Endothelial cell (in vitro differentiated cells): ENCODE results near the gene ALDH5A1. TPM values are rescaled to one million over a fixed set of nuclear protein-coding genes. Genes with fewer than 3 reads are reported as not detected.

Experiments used
- DNase-seq: peaks from one replicate; pipeline ENCODE4 v3.0.0; 2021; ENCODE audit warnings: low spot score
- H3K27ac Mint-ChIP-seq: one replicate; pipeline ENCODE4 v1.8.0; 2021; ENCODE audit warnings: mixed read lengths, inconsistent platforms; ENCODE audit not compliant: unreplicated experiment
- H3K27me3 Mint-ChIP-seq: one replicate; pipeline ENCODE4 v1.8.0; 2021; ENCODE audit warnings: mild to moderate bottlenecking, moderate library complexity, mixed read lengths, inconsistent platforms; ENCODE audit not compliant: unreplicated experiment
- H3K36me3 Mint-ChIP-seq: one replicate; pipeline ENCODE4 v1.8.0; 2021; ENCODE audit warnings: mild to moderate bottlenecking, low read depth, mixed read lengths, inconsistent platforms; ENCODE audit not compliant: unreplicated experiment
- H3K4me1 Mint-ChIP-seq: one replicate; pipeline ENCODE4 v1.8.0; 2021; ENCODE audit warnings: mild to moderate bottlenecking, mixed read lengths, inconsistent platforms; ENCODE audit not compliant: unreplicated experiment
- H3K4me3 Mint-ChIP-seq: one replicate; pipeline ENCODE4 v1.8.0; 2021; ENCODE audit warnings: mild to moderate bottlenecking, mixed read lengths, inconsistent platforms; ENCODE audit not compliant: unreplicated experiment
- H3K9me3 Mint-ChIP-seq: one replicate; pipeline ENCODE4 v1.8.0; 2021; ENCODE audit warnings: mixed read lengths, inconsistent platforms; ENCODE audit not compliant: unreplicated experiment
- total RNA-seq: library from RNA; stranded (reverse); fragmentation: NEBNext Ultra II Directional; extraction: Animal tissue kit (Norgen Biotek cat#: 25700); gene quantifications from one replicate; pipeline ENCODE4 v1.2.1, GENCODE V29; 2021; ENCODE audit not compliant: unreplicated experiment
- TF ChIP-seq, protein P1 (sequence below): fragments of 200-600 bp; sonication (generic); IDR thresholded peaks from one replicate; pipeline ENCODE4 v1.5.0; 2021; ENCODE audit warnings: antibody characterized with exemption; ENCODE audit not compliant: unreplicated experiment

The ALDH5A1 gene
- total RNA-seq, 1 donor from 2014 or later, result 7.2 TPM

DNA sequence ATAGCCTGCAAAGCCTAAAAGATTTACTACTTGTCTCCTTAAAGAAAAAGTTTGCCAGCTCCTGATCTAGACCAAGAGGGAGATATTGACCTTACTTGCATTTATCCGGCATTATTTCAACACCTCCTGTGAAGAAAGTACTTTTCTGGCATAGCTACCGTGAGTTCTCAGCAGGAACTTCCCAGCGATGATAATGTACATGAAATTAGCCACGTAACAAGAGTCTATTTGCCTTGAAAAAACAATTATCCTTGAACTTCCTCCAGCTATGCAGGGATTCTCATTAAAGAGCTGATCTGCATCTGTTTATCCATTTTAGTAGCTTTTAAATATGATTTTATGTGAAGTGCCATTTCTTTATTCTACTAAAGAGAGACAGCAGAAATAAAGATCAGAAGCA is 41.7 kb downstream of the ALDH5A1 start:
- Mint-ChIP-seq H3K9me3 (no peaks in the 10 kb centered on the region), H3K4me3 (no peak overlapping the region), H3K27ac (no peak overlapping the region), H3K27me3 (no peaks in the 10 kb centered on the region), H3K36me3 (no peaks in the 10 kb centered on the region), H3K4me1 (no peaks in the 10 kb centered on the region)
- TF ChIP-seq, protein P1, sequence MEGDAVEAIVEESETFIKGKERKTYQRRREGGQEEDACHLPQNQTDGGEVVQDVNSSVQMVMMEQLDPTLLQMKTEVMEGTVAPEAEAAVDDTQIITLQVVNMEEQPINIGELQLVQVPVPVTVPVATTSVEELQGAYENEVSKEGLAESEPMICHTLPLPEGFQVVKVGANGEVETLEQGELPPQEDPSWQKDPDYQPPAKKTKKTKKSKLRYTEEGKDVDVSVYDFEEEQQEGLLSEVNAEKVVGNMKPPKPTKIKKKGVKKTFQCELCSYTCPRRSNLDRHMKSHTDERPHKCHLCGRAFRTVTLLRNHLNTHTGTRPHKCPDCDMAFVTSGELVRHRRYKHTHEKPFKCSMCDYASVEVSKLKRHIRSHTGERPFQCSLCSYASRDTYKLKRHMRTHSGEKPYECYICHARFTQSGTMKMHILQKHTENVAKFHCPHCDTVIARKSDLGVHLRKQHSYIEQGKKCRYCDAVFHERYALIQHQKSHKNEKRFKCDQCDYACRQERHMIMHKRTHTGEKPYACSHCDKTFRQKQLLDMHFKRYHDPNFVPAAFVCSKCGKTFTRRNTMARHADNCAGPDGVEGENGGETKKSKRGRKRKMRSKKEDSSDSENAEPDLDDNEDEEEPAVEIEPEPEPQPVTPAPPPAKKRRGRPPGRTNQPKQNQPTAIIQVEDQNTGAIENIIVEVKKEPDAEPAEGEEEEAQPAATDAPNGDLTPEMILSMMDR, result no peak
- DNase-seq, result no peak

DNA sequence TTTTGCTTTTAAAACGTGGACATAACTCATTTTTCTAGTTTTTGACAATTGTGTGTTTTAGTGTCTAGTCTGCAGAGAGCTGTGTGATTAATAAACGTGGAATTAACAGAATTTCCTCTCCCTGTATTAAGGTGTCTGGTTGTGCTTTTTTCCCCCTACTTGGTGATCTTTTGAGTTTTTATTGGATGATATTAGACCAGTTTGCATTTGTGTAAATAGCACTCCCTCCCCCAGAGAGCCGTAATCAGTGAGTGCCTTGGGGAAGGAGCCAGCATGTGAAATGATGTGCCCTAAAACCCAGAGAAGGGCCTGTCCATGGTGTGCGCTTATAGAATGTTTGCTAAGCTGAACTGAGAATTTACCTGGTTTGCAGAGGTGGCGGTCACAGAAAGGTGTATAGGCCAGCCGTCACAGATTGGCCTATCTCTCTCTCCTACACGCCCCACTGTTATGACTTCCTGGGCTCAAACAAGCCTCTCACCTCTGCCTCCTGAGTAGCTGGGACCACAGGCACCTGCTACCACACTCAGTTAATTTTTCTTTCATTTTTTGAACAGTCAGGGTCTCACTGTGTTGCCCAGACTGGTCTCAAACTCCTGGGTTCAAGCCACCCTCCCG is 42.4 kb downstream of the ALDH5A1 start:
- TF ChIP-seq, protein P1, result no peak
- Mint-ChIP-seq H3K27ac (no peak overlapping the region), H3K4me1 (no peaks in the 10 kb centered on the region), H3K4me3 (no peak overlapping the region), H3K9me3 (no peaks in the 10 kb centered on the region), H3K27me3 (no peaks in the 10 kb centered on the region), H3K36me3 (no peaks in the 10 kb centered on the region)
- no peak for DNase-seq

DNA sequence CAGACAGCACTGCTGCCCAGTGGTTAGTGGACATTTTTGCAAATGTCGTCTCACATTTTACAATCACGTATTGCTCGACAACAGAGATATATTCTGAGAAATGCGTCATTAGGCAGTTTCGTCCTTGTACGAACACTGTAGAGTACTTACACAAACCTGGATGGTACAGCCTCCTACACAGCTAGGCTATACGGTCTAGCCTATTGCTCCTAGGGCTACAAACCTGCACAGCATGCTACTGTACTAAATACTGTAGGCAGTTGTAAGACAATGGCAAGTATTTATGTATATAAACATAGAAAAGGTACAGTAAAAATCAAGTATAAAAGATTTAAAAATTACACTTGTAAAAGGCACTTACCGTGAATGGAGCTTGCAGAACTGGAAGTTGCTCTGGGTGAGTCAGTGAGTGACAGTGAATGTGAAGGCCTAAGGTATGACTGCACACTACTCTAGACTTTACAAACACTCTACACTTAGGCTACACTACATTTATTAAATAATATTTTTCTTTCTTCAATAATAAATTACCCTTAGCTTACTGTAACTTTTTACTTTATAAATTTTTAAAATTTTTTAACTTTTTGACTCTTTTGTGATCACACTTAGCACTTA is 43.1 kb downstream of the ALDH5A1 start:
- Mint-ChIP-seq H3K9me3 (no peaks in the 10 kb centered on the region), H3K36me3 (no peaks in the 10 kb centered on the region), H3K4me3 (no peak overlapping the region), H3K27me3 (no peaks in the 10 kb centered on the region), H3K4me1 (no peaks in the 10 kb centered on the region), H3K27ac (no peak overlapping the region)
- no peak for DNase-seq
- TF ChIP-seq, protein P1, result no peak

DNA sequence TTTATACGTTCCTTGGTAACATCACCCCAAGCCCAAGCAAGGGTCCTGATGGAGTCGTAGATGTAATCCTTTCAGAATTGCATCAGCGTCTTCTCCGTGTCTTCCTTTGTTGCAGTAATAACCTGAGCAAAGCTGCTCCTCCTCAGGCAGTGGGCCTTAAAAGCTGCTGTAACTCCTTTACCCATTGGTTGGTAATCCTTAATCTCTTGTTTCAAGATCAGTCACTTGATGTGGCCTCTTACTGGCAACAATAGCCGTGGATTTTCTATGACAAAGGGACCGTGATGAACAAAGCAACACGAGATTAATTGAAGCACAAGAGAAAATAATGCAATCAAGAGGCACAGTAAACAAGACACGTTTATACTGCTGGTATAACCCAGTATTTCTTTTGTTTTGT is 44.6 kb downstream of the ALDH5A1 start:
- DNase-seq, result no peak
- Mint-ChIP-seq H3K9me3 (no peaks in the 10 kb centered on the region), H3K4me1 (no peaks in the 10 kb centered on the region), H3K27me3 (no peaks in the 10 kb centered on the region), H3K27ac (no peak overlapping the region), H3K4me3 (no peak overlapping the region), H3K36me3 (no peaks in the 10 kb centered on the region)
- TF ChIP-seq, protein P1, result no peak

DNA sequence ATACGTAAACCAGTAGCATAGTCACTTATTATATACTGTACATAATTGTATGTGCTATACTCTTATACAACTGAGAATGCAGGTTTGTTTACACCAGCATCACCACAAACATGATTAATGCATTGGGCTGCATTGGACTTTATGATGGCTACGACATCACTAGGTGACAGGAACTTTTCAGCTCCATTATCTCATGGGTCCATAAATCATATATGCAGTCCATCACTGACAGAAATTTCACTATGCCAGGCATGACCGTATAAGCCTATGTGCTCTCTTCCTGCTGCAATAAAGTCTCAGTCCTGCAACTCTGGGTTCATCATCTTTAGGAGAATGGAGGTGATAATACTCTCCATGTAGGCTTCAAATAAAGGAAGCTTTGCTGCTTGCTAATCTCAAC is 45.4 kb downstream of the ALDH5A1 start:
- no peaks in the 10 kb centered on the region for H3K27me3 Mint-ChIP-seq
- H3K4me1 Mint-ChIP-seq, result no peaks in the 10 kb centered on the region
- H3K9me3 Mint-ChIP-seq, result no peaks in the 10 kb centered on the region
- no peak overlapping the region for H3K4me3 Mint-ChIP-seq
- no peak overlapping the region for H3K27ac Mint-ChIP-seq
- no peaks in the 10 kb centered on the region for H3K36me3 Mint-ChIP-seq
- TF ChIP-seq, protein P1, result no peak
- DNase-seq, result no peak
